ENCODE data around the gene MLLT3.

The MLLT3 gene

DNA sequence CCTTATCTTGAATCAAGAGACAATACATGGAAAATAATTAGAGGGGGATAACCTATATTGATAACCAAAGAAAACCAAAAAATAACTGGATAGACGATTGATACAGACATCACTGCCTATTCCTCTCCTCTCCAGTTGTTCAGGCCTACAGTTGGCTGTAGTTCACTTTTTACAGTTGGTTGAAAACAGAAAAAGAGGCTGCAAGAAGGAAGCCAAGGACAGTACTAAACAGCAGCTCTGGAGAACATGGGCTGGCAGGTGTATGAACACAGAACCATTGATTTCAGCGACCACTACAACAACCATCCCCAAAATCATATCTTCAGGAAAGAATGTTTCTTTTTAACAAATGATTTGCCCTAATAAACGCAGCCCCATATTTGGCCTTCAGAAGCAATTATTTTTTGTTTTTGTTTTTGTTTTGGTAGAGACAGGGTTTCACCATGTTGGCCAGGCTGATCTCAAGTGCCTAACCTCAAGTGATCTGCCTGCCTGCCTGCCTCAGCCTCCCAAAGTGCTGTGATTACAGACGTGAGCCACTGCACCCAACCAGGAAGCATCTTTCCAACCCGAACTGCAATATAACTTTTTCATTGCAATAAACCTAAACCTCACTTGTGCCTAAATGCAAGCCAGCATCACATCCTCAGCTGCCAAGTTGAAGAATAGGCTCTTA, 64.3 kb downstream of the MLLT3 start:
- no peak for DNase-seq (ENCODE audit: low spot score)

DNA sequence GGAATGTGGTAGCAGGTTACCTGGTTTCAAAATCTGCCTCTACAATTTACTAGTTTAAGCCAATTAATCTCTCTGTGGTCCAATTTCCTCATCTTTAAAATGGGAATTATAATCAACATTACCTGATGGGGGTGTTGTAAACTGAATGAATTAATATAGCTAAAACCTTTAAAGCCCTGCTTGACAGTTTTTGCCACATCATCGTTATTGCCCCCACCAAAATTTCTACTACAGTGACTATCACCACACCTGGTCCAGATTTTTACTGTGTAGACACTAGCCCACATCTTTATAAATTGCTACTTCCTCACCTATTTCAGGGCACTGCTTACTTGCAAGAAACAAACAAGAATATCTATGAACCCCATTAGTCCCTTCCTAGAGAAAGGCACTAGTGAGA, 65.0 kb downstream of the MLLT3 start:
- no peak for DNase-seq (ENCODE audit: low spot score)

DNA sequence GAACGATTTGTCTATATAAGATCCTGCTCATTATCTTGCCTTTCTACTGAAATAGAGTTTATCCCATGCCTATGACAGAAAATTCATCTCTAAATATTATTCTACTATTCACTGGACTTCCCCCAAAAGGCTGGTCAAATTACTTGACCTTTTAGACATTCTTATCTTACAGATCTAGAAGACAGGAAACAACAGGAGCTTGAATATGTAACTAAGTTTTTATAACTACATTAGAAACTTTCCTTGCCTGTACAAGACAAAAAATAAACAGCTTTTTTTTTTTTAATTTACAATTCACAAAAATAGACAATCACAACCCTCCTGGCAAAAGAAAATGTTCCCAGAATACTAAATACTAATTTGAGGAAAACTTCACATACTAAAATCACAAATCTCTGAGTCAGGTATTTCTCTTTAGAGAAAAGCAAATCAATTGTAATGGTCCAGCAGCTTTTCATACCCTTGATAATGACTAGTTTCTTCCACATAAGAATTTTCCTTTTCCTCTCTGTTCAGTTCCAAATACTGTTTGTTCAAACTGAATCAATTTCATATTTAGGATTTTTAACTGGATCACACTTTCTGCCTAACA, 68.6 kb downstream of the MLLT3 start:
- DNase-seq (ENCODE audit: low spot score), result no peak

DNA sequence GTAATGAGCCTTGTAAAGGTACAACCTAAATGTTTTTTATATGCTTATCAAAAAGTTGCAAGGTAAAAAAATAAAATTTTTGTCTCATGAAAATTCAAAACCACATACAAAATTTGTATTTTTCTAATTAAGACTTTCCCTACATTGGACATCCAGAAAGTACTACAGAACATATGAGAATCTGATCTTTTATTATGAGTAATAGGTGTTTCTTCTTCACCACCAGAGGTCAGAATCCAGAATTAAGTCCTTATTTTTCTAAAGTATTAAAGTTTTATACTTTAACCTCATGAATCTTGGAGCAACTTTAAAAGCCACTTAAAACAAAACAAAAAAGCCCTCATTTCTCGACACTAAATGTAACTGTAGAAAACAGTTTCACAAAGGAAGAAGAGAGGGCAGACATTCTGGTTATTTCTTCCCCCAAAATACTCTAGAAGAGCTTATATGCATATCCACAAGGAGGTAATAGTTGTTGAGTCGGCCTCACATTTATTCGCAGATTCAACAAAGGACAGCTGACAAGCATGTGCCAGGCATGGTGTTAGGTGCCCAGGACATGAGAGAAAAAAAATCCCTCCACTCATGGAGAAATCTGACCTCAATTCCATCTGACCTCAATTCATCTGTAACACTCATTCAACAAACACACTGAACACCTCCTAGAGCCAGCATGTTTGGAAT, 69.3 kb downstream of the MLLT3 start:
- DNase-seq (ENCODE audit: low spot score), result peak; percentile 9

DNA sequence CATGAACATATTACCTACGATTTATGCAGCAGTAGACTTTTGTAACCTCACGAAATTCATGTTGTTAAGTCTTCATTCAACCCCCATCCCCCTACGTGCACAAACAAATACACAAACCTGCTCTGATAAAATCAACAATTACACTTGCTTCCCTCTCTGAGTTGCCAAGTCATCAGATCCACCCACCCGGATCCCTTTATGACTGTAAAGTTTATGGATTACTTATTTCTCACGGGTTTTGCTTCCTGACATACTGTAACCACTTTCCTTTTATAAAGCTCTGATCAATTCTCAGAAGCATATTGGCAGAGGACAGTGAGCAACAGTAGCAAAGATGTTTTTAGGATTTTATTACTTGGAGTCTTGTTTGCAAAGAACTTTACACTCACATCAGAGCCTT, 70.5 kb downstream of the MLLT3 start:
- DNase-seq (ENCODE audit: low spot score), result no peak

DNA sequence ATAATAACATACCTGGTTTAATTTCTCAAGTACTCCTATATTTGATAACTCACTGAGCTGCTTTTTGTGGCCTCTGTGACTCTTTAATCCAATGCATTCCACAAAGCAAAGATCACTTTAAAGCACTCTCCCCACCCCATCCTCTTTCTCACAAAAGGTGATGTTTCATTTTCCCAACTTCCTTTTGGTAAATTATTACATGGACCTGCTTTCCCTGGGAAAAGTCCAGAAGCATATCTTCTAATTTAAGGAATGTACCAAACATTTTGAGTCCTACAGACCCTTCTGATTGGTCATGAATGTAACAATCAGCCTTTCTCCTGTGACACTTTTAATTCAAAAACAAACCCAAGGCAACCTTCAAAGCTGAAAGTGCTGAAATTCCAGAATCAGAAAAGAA, 71.1 kb downstream of the MLLT3 start:
- DNase-seq (ENCODE audit: low spot score), result no peak

DNA sequence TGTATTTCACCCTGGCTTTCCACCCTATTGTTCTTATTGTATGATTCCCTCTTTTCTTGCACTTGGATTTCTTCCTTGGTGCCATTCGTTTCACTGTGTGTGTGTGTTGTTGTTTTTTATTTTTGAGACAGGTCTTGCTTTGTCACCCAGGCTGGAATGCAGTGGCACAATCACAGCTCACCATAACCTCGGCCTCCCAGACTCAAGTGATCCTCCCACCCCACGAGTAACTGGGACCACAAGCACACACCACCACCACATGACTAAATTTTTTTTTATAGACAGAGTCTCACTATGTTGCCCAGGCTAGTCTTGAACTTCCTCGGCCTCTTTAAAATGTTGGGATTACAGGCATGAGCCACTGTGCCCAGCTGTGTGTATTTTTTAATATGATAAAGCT, 72.0 kb downstream of the MLLT3 start:
- DNase-seq (ENCODE audit: low spot score), result no peak

DNA sequence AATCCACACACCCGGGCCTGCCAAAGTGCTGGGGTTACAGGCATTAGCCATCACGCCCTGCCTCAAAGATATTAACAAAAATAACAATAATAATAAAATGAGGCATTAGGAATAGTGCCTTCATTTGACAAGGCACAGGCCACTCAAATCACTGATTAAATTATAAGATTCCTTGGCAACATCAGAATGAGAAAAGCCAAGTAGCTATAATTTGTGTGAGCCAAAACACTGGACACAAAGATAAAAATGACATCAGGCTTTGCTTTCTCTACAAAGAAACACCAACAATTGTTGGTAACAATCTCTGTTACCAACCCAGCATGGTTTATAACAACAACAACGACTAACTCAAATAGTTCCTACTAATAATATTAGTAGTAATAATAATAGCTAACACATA, 73.2 kb downstream of the MLLT3 start:
- DNase-seq (ENCODE audit: low spot score), result no peak

DNA sequence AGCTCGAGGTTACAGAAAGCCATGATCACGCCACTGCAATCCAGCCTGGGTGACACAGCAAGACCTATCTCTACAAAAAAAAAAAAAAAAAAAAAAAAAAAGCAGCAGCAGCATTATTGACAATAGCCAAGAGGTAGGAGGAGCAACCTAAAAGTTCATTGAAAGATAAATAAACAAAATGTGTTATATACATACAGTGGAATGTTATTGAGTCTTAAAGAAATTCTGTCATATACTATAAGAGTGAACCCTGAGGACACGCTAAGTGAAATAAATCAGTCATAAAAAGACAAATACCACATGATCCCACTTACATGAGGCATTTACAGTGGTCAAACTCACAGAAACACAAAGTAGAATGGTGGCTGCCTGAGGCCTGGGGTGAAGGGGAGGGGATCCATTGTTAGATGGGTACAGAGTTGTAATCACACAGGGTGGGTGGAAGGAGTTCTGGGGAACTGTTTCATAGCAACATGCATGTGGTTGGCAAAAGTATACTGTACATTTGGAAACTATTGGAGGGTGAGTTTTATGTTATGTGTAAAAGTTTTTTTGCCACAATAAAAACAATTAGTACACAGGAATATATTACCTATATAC, 77.2 kb downstream of the MLLT3 start:
- DNase-seq (ENCODE audit: low spot score), result no peak

DNA sequence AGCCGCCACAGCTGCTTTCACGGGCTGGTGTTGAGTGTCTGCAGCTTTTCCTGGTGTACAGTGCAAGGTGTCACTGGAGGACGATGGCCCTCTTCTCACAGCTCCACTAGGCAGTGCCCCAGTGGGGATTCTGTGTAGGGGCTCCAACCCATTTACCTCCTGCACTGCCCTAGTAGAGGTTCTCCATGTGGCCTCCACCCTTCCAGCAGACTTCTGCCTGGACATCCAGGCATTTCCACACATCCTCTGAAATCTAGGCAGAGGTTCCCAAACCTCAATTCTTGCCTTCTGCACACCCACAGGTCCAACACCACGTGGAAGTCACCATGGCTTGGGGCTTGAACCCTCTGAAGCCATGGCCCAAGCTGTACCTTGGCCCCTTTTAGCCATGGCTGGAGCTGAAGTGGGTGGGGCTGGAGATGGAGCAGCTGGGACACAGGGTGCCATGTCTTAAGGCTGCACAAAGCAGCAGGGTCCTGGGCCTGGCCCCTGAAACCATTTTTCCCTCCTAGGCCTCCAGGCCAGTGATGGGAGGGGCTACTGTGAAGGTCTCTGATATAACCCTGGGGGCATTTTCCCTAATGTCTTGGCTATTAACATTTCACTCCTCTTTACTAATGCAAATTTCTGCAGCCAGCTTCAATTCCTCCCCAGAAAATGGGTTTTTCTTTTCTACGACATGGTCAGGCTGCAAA, 82.0 kb downstream of the MLLT3 start:
- no peak for DNase-seq (ENCODE audit: low spot score)

DNA sequence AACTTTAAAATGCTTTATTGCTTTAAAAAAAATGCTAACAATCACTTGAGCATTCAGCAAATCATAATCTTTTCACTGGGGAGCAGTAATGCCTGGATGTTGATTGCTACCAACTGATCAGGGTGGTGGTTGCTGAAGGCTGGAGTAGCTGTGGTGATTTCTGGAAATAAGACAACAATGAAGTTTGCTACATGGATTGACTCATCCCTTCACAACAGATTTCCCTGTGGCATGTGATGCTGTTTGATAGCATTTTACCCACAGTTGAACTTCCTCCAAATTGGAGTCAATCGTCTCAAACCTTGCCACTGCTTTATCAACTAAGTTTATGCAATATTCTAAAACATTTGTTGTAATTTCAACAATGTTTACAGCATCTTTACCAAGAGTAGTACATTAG, 83.3 kb downstream of the MLLT3 start:
- DNase-seq (ENCODE audit: low spot score), result peak; percentile 8

DNA sequence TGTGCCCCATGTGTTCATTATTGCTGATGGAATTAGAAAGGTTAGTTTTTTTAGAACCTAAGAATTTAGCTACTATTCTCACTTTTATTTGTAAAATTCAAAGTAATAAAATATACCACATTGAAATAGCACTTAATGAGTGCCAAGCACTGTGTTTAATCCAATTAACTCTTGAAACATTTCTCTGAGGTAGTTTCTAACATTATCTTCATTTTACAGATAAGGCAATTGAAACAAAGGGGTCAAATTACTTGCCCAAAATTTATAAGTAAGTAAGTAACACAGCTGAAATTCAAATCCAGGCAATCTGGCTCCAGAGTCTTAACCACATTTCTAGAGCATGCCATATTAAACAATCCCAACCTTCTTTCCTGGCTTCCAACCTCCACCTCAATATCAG, 84.2 kb downstream of the MLLT3 start:
- DNase-seq (ENCODE audit: low spot score), result no peak

DNA sequence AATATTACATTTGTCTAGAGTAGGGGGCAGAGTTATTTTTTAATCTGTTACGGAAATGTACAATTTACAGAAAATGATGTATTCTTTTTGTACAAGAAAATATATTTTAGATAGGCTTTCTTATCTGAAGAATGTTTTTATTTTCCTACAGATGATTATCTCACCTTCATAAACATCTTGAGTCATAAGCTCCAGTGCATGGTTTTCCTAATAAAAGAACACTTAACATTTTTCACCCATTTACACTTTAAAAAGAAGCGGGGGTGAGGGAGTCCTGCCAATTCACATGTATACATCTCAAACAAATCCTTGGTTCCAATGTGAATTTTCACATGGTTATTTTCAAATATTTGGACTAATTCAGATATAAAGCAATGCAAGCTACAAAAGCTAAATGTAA, 85.0 kb downstream of the MLLT3 start:
- DNase-seq (ENCODE audit: low spot score), result no peak

DNA sequence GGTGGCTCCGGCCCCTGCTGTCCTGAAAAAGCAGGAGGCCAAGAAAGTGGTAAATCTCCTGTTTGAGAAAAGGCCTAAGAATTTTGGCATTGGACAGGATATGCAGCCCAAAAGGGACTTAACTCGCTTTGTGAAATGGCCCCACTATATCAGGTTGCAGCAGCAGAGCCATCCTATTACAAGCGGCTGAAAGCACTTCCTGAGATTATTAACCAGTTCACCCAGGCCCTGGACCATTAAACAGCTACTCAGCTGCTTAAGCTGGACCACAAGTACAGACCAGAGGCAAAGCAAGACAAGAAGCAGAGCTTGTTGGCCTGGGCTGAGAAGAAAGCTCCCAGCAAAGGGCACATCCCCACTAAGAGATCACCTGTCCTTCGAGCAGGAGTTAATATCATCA, 89.7 kb downstream of the MLLT3 start:
- DNase-seq (ENCODE audit: low spot score), result no peak

DNA sequence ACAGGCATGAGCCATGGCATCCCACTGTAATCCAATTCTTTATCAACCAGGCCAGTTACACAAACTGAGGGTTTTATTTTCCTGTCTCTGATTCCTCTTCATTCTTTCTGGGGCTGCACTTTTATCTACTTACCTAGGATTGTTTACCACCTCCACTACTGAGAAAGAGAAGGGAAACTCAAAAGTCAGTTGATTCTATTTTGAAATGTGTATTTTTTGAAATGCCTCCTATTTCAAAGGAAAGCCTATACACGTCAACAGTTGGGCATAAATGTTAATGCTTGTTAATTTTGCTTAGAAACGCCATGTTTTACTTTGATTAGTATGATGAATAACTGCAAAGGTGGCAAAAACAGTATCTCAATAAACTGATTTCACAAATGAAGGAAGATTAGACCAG, 92.5 kb downstream of the MLLT3 start:
- DNase-seq (ENCODE audit: low spot score), result no peak

DNA sequence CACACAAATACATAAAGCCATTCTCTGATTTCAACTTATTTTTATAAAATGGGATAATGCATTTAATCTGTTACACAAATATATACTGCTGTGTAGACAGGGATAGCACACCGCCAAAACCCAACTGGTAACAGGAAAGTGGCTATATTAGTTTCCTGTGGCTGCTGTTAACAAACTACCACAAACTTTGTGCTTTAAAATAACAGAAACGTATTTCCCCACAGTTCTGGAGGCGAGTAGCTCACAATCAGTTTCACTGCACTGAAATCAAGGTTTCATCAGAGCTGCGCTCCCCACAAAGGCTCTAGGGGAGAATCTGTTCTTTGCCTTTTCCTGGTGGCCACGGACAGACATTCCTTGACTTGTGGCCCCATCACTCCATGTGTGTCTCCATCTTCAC, 94.0 kb downstream of the MLLT3 start:
- DNase-seq (ENCODE audit: low spot score), result no peak

DNA sequence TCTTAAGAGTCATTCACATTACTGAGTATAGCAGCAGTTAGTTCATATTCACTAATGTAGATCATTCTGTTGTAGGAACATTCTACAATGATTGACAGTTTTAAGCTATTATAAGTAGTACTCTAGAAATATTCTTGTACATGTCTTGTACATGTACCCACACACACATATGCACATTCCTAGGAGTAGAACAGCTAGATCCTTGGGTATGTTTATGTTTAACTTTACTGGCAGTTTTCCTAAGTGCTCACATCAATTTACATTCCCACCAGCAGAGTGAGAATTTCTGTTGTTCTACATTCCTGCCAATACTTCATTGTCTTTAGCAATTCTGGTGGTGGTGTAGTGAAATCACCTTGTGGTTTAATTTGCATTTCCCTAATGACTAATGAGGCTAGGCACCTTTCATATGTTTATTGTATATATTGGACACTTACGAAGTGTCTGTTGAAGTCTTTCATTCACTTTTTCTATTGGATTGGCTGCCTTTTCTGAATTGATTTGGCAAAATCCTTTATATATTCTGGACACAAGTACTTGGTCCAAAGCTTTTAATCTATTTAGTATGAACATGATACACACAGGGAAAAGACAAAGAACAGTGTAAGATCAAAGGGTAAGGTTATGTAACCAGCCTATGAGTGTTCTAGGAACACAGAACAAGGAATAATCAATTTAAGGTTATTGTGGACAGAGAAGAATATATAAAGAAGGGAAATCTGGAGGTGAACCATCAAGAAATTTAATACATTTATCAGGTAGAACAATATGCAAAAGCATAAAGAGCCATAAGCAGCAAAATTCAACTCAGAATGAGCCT, 95.6 kb downstream of the MLLT3 start:
- no peak for DNase-seq (ENCODE audit: low spot score)

DNA sequence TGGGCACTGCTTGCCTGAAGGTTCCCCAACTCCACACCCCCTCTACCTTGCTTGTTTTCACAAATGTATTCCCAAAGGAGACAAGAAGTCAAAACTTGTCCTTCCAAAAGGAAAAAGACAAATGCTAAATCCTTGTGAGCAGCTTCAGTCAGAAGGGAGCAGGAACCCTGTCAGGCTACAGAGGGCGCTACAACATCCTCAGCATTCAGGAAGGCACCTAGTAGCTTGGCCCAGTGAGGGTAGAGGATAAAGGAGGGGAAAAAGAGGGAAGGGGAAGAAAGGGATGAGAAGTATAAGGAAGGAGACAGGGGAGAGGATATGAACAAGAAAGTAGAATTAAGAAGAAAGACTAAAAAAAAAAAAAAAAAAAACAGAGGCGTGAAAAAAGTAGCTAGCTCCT, 97.5 kb downstream of the MLLT3 start:
- no peak for DNase-seq (ENCODE audit: low spot score)

DNA sequence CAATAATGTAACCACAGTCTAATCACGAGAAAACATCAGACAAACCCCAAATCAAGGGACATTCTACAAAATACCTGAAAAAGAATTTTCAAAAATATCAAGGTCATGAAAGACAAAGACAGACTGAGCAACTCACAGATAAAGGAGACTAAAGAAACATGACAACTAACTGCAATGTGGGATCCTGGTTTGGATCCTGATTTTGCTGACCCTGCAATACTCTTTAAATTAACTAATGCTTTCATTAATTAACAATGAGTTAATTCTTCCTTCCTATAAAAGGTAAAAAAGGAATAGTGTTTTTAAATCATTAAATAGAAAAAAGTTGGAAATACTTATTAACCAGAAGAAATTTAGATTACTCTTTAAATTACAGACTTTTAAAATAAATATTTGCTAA, 103.6 kb downstream of the MLLT3 start:
- DNase-seq (ENCODE audit: low spot score), result no peak

DNA sequence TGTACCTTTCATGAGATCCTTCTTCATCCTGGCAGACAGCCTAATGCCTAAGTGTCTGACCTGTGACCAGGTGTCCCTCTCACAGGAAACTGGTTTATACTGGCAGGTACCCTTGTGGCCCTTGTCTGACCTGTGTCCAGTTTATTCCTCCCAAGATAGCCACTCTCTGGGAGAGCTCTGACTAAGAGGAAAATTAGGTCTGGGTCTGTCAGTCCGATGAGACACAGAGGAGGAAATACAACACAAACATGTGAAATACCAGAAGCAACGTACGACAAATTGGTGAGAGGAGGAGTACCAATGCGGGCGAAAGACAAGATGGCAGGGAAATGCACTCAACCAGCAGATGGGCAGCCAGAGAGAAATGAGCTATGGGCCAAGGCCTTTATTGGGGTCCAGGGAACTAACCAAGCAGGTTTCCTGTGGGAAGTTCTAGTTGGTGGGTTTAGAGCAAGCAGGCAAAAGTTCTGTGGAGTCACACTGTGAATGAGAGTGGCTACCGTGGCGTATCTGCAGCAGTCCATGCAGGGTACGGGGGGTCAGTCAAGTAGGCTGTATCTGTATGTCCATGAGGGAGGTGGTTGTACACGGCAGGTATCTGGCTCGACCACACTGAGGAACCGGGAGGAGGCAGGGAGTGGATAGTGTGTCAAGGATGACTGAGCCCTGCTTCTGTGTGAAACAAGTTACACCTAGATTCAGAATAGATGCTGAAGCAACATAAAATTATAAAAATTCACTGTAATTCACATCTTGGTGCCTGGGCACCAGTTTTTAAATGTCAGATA, 109.0 kb downstream of the MLLT3 start:
- no peak for DNase-seq (ENCODE audit: low spot score)

DNA sequence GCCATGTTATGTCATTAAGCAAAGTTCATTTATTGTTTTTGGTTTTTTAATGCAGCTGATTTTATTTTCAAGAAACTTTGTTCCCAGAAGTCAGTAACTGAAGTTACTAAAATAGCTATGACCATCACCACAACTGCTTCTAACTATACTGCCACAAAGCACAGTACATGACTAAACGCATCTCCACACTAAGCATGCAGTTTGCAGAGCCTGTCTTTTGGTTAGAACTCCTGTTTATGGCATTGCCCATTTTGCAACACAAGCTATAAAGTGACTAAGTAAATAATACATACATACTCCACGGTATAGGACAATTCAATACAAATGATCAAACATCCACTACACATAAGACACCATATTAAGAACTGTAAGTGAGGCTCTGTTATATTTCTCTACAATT, 109.7 kb downstream of the MLLT3 start:
- DNase-seq (ENCODE audit: low spot score), result no peak

Data from GM03348 (cell line).